SU-DHL-6 (cell line): Measurements from ENCODE around the gene NRAP.

Experiments used
- CTCF ChIP-seq: fragments of 200-600 bp; sonication (generic); IDR thresholded peaks from one replicate; pipeline ENCODE4 v1.5.1; 2017; ENCODE audit warnings: antibody characterized with exemption, mild to moderate bottlenecking, low read length, moderate library complexity; ENCODE audit not compliant: insufficient read depth, poor library complexity, severe bottlenecking
- EZH2phosphoT487 ChIP-seq: fragments of 200-600 bp; sonication (generic), shearing (Covaris generic); conservative IDR thresholded peaks from 2 replicates; pipeline ENCODE4 v1.6.1; 2018; ENCODE audit warnings: mild to moderate bottlenecking, antibody characterized with exemption, low read length, moderate library complexity, mixed read lengths

DNA sequence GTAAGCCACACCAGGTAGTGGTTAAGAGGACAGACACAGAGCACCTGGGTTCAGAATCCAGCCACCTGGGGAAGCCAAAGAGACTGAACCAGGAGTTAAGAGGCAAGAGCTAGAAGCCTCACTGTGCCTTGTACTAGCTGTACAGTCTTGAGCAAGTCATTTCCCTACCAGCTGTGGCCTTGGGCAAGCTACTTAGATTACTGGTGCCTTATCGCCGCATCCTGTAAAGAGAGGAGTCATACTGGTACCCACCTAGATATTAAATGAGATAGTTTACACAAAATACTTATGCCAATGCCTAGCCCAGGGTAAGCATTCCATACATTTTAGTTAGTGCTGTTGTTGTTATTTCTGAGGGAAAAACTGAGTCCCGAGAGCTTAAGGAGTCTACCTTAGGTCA is 63.3 kb downstream of the NRAP start:
- TF ChIP-seq CTCF: no peak
- no peak for TF ChIP-seq EZH2phosphoT487
